Chondrocyte (in vitro differentiated cells): ENCODE measurements around the gene ATAD3A. TPM values are rescaled to one million over a fixed set of nuclear protein-coding genes. Genes with fewer than 3 reads are reported as not detected.

Experiments used
- DNase-seq: peaks from one replicate; pipeline ENCODE4 v3.0.0; 2021; ENCODE audit warnings: mixed read lengths, low spot score
- H3K27ac Mint-ChIP-seq: one replicate; pipeline ENCODE4 v1.8.0; 2021; ENCODE audit warnings: mild to moderate bottlenecking, moderate library complexity, mixed read lengths; ENCODE audit not compliant: unreplicated experiment
- H3K27me3 Mint-ChIP-seq: 2 replicates; pipeline ENCODE4 v1.8.0; 2021; ENCODE audit warnings: low read depth, mixed read lengths
- H3K36me3 Mint-ChIP-seq: 2 replicates; pipeline ENCODE4 v1.8.0; 2021; ENCODE audit warnings: low read depth, mixed read lengths
- H3K4me1 Mint-ChIP-seq: 2 replicates; pipeline ENCODE4 v1.8.0; 2021; ENCODE audit warnings: low read depth, mild to moderate bottlenecking, mixed read lengths
- H3K4me3 Mint-ChIP-seq: one replicate; pipeline ENCODE4 v1.8.0; 2021; ENCODE audit warnings: mild to moderate bottlenecking, moderate library complexity, mixed read lengths; ENCODE audit not compliant: unreplicated experiment
- H3K9me3 Mint-ChIP-seq: 2 replicates; pipeline ENCODE4 v1.8.0; 2021; ENCODE audit warnings: low read depth, mixed read lengths
- CTCF ChIP-seq: fragments of 200-600 bp; sonication (generic); IDR thresholded peaks from 2 replicates; pipeline ENCODE4 v1.5.0; 2021; ENCODE audit warnings: antibody characterized with exemption, mild to moderate bottlenecking, moderate library complexity
- total RNA-seq: library from RNA; stranded (reverse); gene quantifications from 3 replicates; pipeline ENCODE4 v1.2.1, GENCODE V29; 2021

The ATAD3A gene
- total RNA-seq, 1 donor from 2014 or later: 34.6 TPM

DNA sequence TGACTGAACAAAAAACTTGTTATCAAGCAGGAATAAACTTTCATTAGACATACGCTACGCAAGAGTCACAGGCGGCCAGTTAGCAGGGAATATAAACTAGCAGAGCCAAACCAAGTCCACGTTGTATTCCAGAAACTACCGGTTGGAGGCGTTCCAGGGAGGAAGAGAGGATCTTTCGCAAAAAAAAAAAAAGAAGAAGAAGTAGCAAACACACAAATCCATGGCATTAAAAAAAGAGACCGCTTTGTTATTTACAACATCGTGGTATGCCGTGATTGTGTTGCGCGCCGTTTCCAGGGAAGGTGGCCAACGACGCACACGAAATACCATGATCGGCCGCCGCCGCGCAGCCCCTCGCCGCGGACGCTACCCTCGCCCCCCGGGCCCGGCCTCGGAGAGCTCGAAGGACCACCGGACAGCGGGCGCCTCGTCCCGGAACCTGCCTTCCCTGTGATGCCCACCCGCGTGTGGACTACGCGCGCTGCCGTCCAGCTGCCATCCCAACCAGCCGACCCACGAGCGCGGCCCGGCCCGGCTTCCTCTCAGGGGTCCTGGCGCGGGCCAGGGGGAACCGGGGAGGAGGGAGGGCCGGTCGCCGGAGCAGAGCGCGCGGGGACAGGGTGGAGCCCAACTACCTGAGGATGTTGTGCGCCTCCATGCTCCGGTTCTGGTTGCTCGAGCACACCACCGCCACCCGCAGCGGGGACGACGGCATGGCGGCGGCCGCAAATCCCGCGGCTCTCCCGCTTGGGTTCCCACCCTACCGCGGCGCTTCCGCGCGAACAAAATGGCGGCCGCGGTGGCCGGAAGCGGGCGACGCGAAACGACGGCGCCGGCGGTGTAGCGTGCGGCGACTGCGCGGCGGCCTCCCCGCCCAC is 62.1 kb downstream of the ATAD3A start:
- H3K4me1 Mint-ChIP-seq: peaks cover 36% of the 10 kb centered on the region
- H3K36me3 Mint-ChIP-seq: peaks cover 5% of the 10 kb centered on the region
- DNase-seq: no peak
- H3K27ac Mint-ChIP-seq: peak overlapping the region; percentile 90
- H3K27me3 Mint-ChIP-seq: no peaks in the 10 kb centered on the region
- no peaks in the 10 kb centered on the region for H3K9me3 Mint-ChIP-seq
- peak; percentile 68 for TF ChIP-seq CTCF
- peak overlapping the region; percentile 76 for H3K4me3 Mint-ChIP-seq

DNA sequence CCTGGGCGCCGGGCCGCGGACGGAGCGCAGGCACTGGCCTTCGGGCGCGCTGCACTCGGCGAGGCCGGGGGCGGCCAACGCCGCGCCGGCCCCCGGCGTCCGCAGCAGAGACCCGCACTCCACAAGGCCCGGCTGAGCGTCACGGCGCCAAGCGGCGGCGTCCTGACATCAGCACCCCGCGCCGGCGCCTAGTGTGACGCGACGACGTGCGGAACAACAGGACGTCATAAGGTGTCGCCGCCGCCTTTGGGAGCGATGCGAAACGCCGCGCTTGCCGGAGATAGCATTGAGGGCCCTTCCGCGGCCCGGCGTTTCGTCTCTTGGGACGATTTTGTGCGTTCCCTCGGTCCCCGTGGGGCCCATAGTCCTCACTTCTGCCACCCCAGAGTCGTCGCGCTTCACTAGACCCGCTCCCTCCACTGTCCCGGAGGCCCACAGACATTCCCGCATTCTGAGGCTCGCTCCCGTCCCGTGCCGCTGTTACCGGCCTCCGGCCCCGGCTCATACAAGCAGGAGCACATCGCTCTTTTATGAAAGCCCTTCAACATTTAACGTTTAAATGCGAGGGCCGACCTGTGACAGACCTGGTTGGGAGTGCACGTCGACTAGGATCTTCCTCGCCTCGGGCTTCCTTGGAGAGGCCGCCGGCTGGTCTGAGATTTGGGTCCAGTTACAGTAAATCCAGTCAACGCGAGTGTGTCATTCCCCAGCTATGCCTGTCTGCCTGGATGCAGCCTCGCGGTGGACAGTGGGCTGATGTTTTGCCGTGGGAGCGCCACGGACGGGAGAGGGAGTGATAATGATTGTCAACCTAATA is 63.0 kb downstream of the ATAD3A start, which contains the start of gene SSU72:
Gene SSU72, minus strand, starts transcription at position 143 of the 817 bp plus-strand sequence. CDS start 306 bp downstream, outside the sequence.
- Mint-ChIP-seq H3K4me1 (peaks cover 29% of the 10 kb centered on the region), H3K9me3 (no peaks in the 10 kb centered on the region), H3K4me3 (peak within 1 kb of the TSS; percentile 93), H3K27me3 (no peaks in the 10 kb centered on the region), H3K27ac (peak within 1 kb of the TSS; percentile 99), H3K36me3 (peaks cover 5% of the 10 kb centered on the region)
- TF ChIP-seq CTCF: no peak
- DNase-seq: no peak

DNA sequence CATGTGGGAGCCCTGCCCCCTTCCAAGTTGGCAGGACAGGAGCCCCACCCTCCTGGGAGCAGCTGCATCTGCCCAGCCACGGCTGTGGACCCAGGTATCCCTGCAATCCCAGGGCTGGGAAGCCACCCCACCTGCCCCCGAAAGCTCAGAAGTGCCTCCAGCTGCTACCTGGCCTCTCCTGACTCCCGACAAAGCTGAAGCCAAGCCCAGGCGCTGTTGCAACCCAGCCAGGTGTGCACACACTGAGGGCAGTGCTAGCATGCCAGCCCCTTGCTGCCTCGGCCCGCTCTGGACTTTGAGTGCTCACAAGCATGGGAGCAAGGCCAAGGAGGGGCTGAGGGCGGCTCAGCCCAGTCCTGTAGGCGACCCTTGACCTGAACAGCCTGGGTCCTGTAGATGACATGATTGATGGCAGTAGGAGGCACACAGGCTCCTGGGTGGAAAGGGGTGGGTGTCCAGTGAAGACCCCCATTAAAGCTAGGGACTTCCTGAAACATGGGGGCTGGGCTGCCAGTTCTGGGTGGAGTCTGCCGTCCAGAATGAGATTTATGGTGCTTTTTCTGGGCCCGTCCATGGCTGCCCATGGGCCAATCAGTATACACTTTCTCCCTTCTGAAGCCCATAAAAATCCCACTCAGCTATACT is 65.5 kb downstream of the ATAD3A start:
- DNase-seq: no peak
- H3K27ac Mint-ChIP-seq: no peak overlapping the region
- no peaks in the 10 kb centered on the region for H3K36me3 Mint-ChIP-seq
- H3K4me1 Mint-ChIP-seq: peaks cover 18% of the 10 kb centered on the region
- H3K9me3 Mint-ChIP-seq: no peaks in the 10 kb centered on the region
- peaks cover 12% of the 10 kb centered on the region for H3K27me3 Mint-ChIP-seq
- H3K4me3 Mint-ChIP-seq: no peak overlapping the region
- TF ChIP-seq CTCF: no peak

DNA sequence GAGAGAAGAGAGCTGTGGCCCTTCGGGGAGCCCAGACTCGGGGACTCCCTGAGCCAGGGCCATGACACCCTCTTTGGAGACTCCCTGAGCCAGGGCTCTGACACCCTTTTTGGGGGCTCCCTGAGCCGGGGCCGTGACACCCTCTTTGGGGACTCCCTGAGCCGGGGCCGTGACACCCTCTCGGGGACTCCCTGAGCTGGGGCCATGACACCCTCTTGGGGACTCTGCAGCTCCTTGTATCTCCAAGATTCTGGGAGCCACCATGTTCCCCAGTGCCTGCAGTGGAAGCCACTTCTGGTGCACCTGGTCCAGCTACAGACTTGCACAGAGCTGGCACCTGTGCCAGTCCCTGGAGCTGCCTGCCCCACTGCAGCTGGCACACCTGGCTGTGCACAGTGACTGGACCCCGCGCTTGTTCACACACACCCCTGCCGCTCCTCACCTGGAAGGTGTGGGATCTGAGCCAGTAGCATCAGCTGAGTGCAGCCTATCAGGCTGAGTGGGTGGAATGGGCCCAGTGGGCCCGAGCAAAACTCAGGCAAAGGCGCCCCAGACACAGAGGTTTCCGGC is 66.5 kb downstream of the ATAD3A start:
- Mint-ChIP-seq H3K36me3 (no peaks in the 10 kb centered on the region), H3K9me3 (no peaks in the 10 kb centered on the region), H3K27me3 (peaks cover 15% of the 10 kb centered on the region), H3K4me1 (peaks cover 13% of the 10 kb centered on the region), H3K27ac (no peak overlapping the region), H3K4me3 (no peak overlapping the region)
- no peak for TF ChIP-seq CTCF
- DNase-seq: no peak
